BLaER1 (cell line): ENCODE results near the gene PITPNC1.

Experiments used
- H3K27ac ChIP-seq: shearing (Covaris generic); formaldehyde crosslinking; 2 replicates; pipeline ENCODE4 v1.8.1; 2022
- H3K27me3 ChIP-seq: shearing (Covaris generic); formaldehyde crosslinking; 2 replicates; pipeline ENCODE4 v1.8.1; 2022
- H3K36me3 ChIP-seq: shearing (Covaris generic); formaldehyde crosslinking; 2 replicates; pipeline ENCODE4 v1.8.1; 2022
- H3K4me1 ChIP-seq: shearing (Covaris generic); formaldehyde crosslinking; 2 replicates; pipeline ENCODE4 v1.8.1; 2022
- H3K4me2 ChIP-seq: shearing (Covaris generic); formaldehyde crosslinking; 2 replicates; pipeline ENCODE4 v1.8.1; 2022
- H3K4me3 ChIP-seq: shearing (Covaris generic); formaldehyde crosslinking; 2 replicates; pipeline ENCODE4 v1.8.1; 2022
- H3K9ac ChIP-seq: shearing (Covaris generic); formaldehyde crosslinking; 2 replicates; pipeline ENCODE4 v1.8.1; 2022
- H3K9me3 ChIP-seq: shearing (Covaris generic); formaldehyde crosslinking; 2 replicates; pipeline ENCODE4 v1.8.1; 2022
- H4K20me1 ChIP-seq: shearing (Covaris generic); formaldehyde crosslinking; 2 replicates; pipeline ENCODE4 v1.8.1; 2022
- Cebpa-rat ChIP-seq: shearing (Covaris generic); IDR thresholded peaks from 2 replicates; pipeline ENCODE4 v1.8.1; 2022

Gene PITPNC1

DNA sequence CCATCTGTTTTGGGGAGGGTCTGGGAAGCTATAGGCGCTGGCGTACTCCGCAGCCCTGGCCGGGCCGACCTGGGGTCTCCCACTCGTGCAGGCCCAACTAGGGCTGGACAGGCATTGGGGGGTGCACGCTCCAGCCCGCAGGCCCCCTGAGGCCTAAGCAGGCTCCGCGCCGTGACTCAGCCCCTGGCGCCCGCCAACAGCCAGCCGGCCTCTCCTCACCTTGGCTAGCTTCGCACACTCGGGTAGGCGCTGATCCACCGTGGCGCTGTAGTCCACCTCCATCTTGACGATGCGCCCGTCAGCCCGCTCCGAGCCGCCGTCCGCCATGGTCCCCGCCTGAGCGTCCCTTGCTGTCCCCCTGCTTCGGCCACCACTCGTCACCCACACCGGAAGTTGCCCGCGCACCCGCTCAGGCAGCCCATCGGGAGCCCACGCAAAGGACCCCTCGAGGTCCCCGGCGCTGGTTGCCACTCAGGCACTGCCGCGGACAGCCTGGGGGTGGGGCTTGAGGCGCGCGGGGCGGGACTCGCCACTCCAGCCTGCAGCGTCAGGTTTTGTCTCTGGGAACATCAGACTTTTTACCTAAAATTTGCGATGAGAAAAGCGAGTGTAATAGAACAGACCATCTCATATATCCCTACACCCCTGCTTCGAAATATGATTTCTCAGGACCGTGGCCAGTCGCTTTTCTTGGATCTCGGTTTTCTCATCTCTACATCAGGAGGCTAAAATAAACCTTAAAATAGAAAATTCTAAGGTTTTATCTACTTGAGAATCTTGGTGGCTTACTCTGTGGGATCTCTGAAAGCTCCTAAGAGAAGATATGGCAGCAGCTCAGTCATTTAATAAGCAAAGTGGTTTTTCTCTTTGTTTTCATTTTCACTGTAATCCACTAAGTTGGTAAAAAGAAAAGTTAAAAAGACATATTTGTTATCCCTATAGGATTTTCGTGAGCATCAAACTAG, 10.6 kb upstream of the PITPNC1 start, which contains the start of gene PSMD12:
PSMD12 (minus strand) TSS at position 385 of the 965 bp plus-strand sequence; CDS start at position 327, 58 bp downstream.
- peaks cover 45% of the 10 kb centered on the region for H4K20me1 ChIP-seq
- no peaks in the 10 kb centered on the region for H3K9me3 ChIP-seq
- peak within 1 kb of the TSS; percentile 88 for H3K4me2 ChIP-seq
- H3K27ac ChIP-seq = peak within 1 kb of the TSS; percentile 96
- peaks cover 56% of the 10 kb centered on the region for H3K4me1 ChIP-seq
- H3K4me3 ChIP-seq = peak within 1 kb of the TSS; percentile 90
- peak within 1 kb of the TSS; percentile 96 for H3K9ac ChIP-seq
- H3K36me3 ChIP-seq = peaks cover 19% of the 10 kb centered on the region
- TF ChIP-seq Cebpa-rat = no peak
- H3K27me3 ChIP-seq = no peaks in the 10 kb centered on the region

DNA sequence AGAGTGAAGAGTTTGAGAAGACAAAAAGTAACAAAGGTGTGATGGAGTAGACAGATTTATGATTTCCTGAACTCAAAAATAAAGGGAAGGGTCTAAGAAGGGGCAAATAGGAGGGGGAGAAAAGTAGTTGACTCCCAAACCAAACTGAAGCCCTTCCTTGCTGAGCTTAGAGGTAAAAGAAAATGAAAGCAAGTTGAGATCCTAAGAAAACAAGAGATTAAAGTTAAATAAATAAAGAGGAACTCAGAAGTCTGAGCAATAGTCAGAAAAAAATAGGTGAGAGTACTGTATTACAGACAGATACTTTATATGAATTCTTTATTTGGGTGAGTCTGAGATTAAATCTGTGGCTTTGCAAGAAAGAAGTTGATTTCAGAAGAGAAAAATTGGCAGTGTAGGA, 7.4 kb upstream of the PITPNC1 start:
- TF ChIP-seq Cebpa-rat = no peak
- Histone ChIP-seq H3K4me2 (no peak overlapping the region), H3K9ac (peak overlapping the region; percentile 59), H4K20me1 (peaks cover 15% of the 10 kb centered on the region), H3K36me3 (0 out of 2 replicates have a peak, but pooled peaks cover 2% of the 10 kb centered on the region), H3K4me3 (no peak overlapping the region), H3K27me3 (no peaks in the 10 kb centered on the region), H3K4me1 (peaks cover 31% of the 10 kb centered on the region), H3K9me3 (no peaks in the 10 kb centered on the region), H3K27ac (0 out of 2 replicates have a peak overlapping the region, but pooled peaks have one; percentile 26)

GRCh38 chr17:67372751-67373150, 4.3 kb upstream of the PITPNC1 start:
- H3K9me3 ChIP-seq = no peaks in the 10 kb centered on the region
- no peak for TF ChIP-seq Cebpa-rat
- H3K4me1 ChIP-seq = peaks cover 39% of the 10 kb centered on the region
- H3K4me2 ChIP-seq = no peak overlapping the region
- no peak overlapping the region for H3K4me3 ChIP-seq
- H3K9ac ChIP-seq = no peak overlapping the region
- no peaks in the 10 kb centered on the region for H4K20me1 ChIP-seq
- no peaks in the 10 kb centered on the region for H3K36me3 ChIP-seq
- no peak overlapping the region for H3K27ac ChIP-seq
- H3K27me3 ChIP-seq = no peaks in the 10 kb centered on the region

DNA sequence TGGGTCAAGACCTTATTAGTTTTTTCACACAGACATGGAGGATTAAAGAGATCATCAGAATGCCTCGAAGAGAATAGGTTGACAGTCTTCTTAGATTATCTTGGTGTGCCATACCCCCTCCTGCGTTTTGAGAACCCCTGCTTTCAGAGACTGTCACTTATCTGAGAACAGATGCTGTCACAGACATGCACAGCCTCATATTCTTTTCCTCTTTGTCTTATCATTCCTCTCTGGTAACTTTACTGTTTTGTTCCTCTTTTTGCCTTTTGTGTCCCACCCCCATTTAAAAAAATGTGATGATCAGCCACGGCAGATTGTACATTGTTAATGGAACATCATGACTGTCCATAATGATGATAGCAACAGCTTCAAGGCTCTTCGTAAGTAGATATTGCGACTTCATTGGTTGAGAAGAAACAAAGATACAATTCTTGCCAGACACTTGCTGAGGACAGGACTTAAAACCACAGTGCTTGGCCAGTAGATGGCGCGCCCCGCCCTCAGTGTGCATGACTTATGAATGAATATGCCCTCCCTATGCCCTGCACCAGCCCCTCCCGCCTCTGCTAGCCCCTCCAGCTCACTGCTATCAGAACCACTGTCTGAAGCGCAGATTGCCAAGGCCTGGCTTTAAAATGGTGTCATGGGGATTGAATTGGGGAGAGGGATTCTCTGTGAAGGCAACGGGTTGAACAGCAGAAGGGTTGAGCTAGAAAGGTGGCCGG, 2.6 kb upstream of the PITPNC1 start:
- Histone ChIP-seq H3K27ac (no peak overlapping the region), H3K36me3 (no peaks in the 10 kb centered on the region), H3K9me3 (no peaks in the 10 kb centered on the region), H3K27me3 (no peaks in the 10 kb centered on the region), H3K9ac (no peak overlapping the region; the same call in 1 of the 2 replicates), H4K20me1 (no peaks in the 10 kb centered on the region; the same call in 1 of the 2 replicates), H3K4me2 (peak overlapping the region; percentile 94), H3K4me3 (no peak overlapping the region), H3K4me1 (peaks cover 39% of the 10 kb centered on the region)
- no peak for TF ChIP-seq Cebpa-rat

GRCh38 chr17:67375054-67375427, 2.0 kb upstream of the PITPNC1 start:
- Histone ChIP-seq H3K4me3 (no peak overlapping the region), H3K4me2 (peak overlapping the region; percentile 94), H3K27ac (no peak overlapping the region), H3K27me3 (no peaks in the 10 kb centered on the region), H3K36me3 (no peaks in the 10 kb centered on the region), H3K9me3 (no peaks in the 10 kb centered on the region), H3K9ac (no peak overlapping the region), H4K20me1 (no peaks in the 10 kb centered on the region; the same call in 1 of the 2 replicates), H3K4me1 (peaks cover 39% of the 10 kb centered on the region)
- no peak for TF ChIP-seq Cebpa-rat

- Histone ChIP-seq H4K20me1 (no peaks in the 10 kb centered on the region; the same call in 1 of the 2 replicates), H3K4me1 (peaks cover 46% of the 10 kb centered on the region), H3K27ac (no peak overlapping the region), H3K9ac (no peak overlapping the region; the same call in 1 of the 2 replicates), H3K4me2 (peak overlapping the region; percentile 94), H3K9me3 (no peaks in the 10 kb centered on the region), H3K36me3 (0 out of 2 replicates have a peak, but pooled peaks cover 5% of the 10 kb centered on the region), H3K27me3 (no peaks in the 10 kb centered on the region), H3K4me3 (peak overlapping the region; percentile 87; the same call in 1 of the 2 replicates)
- no peak for TF ChIP-seq Cebpa-rat
These were observed 1.4 kb upstream of the PITPNC1 start for GRCh38 chr17:67375716-67376115.

DNA sequence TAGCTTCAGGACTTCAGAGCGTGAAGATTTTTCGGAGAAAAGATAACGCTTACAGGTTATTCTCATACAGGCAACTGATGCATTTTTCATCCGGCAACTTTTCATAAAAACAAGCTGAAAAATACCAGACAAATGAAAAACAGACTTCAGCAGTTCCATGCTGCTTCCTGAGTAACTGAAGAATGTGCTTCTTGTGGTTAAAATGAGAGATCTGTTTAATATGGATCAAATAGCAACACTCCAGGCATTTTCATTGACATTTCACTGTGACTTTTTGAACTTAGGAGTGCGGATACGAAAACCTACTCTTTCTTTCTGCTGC, 705 bp upstream of the PITPNC1 start:
- H3K9me3 ChIP-seq = no peaks in the 10 kb centered on the region
- no peaks in the 10 kb centered on the region; the same call in 1 of the 2 replicates for H4K20me1 ChIP-seq
- H3K4me3 ChIP-seq = peak overlapping the region; percentile 87
- TF ChIP-seq Cebpa-rat = no peak
- H3K9ac ChIP-seq = peak overlapping the region; percentile 91
- H3K4me1 ChIP-seq = peaks cover 52% of the 10 kb centered on the region
- H3K4me2 ChIP-seq = peak overlapping the region; percentile 94
- H3K27me3 ChIP-seq = no peaks in the 10 kb centered on the region
- H3K27ac ChIP-seq = peak overlapping the region; percentile 87; the same call in 1 of the 2 replicates
- H3K36me3 ChIP-seq = 0 out of 2 replicates have a peak, but pooled peaks cover 7% of the 10 kb centered on the region

DNA sequence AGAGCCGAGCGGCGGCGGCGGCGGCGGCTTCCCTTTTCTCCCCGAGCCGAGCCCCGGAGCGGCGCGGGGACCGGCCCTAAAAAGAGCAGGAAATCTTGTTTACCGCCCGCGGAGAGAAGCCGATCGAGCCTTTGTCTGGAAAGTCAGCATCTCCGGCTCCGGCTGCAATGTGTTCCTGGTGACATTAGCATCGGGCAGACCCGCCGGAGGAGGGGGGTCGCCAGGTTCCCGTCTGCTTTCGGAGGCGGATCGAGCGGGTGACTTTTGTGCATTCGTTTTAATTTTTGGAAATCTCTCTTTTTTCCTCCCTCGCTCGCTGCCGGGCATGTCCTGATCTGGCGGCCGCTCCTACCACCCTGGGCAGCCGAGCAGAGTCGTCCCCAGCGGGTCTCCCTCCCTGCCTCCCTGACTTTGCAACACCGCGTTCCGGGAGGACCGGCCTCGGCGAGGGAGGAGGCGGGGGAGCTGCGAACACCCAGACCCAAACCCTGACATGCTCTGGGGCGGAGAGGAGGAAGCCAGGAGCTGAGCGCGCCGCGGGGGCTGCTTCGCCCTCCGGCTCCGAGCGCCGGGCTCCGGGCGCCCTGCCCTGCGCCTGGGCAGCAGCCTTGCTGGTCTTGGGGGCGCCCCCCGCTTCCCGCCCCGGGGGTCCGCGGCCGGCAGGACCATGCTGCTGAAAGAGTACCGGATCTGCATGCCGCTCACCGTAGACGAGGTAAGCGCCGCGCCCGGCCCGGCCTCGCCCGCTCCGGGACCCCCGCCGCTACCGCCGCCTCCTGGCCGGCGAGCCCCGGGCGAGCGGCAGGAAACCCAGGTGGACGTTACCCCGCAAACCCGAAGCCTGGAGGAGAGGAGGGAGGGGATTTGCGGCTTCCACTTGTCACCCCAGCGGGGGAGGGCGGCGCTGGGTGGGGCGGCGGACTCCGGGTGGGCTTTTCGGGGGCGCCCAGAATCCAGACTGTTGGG, 690 bp downstream of the PITPNC1 start:
- H3K27ac ChIP-seq = peak overlapping the region; percentile 87
- H3K36me3 ChIP-seq = 0 out of 2 replicates have a peak, but pooled peaks cover 7% of the 10 kb centered on the region
- H3K4me2 ChIP-seq = peak overlapping the region; percentile 94
- H3K4me1 ChIP-seq = peaks cover 66% of the 10 kb centered on the region
- TF ChIP-seq Cebpa-rat = no peak
- no peaks in the 10 kb centered on the region for H3K27me3 ChIP-seq
- peak overlapping the region; percentile 91 for H3K9ac ChIP-seq
- H4K20me1 ChIP-seq = no peaks in the 10 kb centered on the region; the same call in 1 of the 2 replicates
- H3K4me3 ChIP-seq = peak overlapping the region; percentile 87
- no peaks in the 10 kb centered on the region for H3K9me3 ChIP-seq
